ENCODE data around the gene BCAR1.

DNA sequence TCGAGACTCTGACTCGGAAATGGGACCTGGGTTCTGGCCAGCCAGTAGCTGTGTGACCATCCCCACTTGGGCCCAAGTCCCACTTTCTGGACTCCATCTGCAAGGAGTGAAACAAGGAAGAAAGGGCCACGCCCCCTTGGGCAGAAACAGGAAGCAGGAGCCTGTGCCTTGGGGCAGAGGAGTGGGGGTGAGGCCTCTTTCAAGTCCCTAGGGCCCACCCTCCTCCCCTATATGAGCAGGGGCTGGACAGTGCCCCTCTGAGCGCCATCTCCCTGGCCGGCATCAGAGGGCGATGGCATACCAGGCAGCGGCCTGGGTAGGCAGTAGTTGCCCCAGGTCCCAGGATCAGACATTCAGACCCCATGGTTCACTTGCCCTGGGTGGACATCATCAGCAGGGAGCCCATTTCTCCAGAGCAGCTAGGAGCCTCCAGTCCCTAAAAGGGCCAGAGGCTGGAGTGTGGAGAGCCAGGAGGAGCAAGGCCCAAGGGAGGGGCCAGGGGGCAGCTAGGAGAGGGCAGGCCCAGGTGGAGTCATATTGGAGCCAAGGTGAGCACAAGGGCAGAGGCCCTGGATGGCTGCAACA lies 7.1 kb downstream of the BCAR1 start:
- TF ChIP-seq YY1 (IDR thresholded peaks at IDR 0.05; ENCODE audit: insufficient read depth, insufficient read length) = no peak
- no peak for TF ChIP-seq ZNF274 (IDR thresholded peaks at IDR 0.05; ENCODE audit: low read depth, low read length)

Measured in NT2/D1 (cell line).